GM21367 (cell line): Measurements from ENCODE around the gene ST8SIA1.

Source experiments
- ATAC-seq: cut with Tn5 transposase; IDR thresholded peaks from one replicate; pipeline ENCODE4 v1.9.1; 2021; ENCODE audit not compliant: unreplicated experiment

Gene ST8SIA1

DNA sequence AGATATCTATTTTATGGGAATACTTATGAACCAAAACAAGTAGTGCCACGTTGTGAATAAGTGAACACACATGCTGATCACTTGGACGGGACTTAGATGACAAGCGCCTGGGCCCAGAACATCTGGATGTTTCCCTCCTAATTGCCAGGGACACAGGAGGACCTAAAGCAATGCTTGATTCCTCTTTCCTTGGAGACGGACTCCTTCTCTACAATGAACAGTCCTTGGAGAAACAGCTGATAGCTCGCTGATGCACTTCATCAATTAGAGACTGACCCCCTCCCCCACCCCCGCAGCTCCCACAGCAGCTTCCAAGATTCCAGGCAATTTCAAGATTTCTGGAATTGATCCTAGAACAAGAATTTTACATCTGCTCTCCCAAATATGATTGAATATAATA is 86.4 kb downstream of the ST8SIA1 start:
- no peak for ATAC-seq

DNA sequence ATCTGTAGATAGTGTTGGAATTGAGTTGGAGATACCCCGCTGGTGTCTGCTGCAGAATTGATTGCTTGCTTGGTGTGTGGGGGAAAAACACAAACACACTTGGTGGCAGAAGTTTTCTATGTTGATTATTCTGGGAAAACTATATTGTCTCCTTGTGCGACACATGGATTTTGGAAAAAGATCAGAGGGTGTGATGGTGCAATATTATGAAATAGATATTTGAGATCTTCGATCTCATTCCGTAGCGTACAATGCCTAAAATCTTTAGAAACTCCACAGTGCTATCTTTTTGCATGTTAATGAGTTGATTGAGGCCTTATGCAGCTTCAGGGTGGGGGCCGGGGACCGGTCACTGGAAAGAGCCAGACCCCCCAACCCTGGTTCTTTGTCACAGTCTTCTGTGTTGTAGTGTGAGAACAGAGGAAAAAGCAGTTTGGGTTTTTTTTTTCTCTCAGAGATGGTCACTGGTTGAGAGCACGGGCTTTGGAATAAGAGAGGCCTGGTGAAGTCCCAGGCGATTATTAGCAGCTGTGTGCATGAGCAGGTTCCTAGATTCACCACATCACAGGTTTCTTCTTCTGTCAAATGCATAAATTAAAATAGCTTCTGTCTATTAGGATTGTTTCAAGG is 88.2 kb downstream of the ST8SIA1 start:
- no peak for ATAC-seq

DNA sequence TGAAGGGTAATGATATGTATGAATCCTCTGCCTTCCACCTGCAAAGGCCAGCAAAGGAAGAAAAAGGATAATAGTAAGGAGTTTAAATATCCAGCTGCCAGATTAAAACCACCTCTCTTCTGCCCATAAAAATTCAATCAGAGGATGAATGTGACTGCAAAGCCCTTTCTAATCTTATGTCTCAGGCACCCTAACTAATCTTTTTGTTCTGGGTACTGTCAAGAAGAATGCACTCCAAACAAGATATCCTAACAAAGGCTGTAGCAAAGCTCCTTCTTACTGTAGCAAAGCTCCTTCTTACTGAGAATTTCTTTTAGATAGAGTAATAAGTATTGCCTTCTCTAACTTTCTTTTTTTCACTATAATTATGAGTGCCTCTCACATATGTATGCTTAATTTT is 91.8 kb downstream of the ST8SIA1 start:
- ATAC-seq, result no peak

DNA sequence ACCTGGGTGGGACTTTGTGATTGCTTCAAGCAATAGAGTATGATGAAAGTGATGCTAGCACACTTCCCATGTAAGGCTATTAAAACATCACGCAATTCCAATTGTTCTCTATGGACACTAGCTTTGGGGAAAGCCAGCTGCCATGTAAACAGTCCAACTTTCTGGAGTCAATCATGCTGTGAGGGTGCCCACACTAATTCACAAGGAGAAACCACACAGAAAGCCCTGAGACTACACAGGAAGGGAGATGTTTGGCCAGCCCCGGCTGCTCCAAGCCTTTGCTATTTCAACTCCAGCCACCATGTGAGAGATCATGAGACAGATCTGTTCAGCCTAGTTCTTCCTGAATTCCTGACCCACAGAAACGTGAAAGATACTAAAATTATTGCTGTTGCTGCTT is 96.3 kb downstream of the ST8SIA1 start:
- no peak for ATAC-seq

DNA sequence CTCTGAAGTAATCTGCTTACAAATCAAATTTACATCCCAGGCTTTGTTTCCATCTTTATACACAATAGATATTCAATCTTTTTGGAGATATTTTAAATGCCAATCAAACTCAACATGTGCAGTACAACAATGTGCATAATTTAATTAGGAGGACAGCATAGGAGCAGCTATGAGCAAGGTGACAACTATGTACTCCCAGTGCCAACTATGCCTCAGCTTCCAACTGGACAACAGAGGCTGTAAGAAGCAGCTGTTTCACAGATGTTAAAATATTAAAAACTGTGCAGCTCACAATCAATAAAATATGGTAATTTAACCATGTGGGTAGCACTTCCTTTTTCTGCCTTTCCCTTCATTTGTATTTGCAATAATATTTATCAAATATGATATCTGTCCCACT is 99.9 kb downstream of the ST8SIA1 start:
- no peak for ATAC-seq

DNA sequence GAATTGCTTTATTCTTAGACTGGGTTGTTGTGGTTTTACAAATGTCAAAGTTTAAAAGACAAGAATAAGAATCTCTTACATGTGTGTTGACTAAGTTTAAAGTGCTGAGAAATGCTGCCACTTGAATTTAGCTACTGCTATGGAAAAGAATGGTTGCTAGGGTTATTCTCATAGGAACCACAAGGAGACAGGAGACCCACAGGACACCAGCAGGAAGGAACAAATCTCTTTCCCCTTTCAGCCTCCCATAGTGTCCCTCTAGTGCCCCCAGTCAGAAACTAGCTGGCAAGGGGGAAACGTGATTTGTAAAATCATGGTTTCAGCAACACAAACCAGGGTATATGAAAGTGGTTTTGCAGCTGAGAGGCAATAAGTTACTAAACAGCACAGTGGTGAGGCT is 102.7 kb downstream of the ST8SIA1 start:
- ATAC-seq, result no peak

DNA sequence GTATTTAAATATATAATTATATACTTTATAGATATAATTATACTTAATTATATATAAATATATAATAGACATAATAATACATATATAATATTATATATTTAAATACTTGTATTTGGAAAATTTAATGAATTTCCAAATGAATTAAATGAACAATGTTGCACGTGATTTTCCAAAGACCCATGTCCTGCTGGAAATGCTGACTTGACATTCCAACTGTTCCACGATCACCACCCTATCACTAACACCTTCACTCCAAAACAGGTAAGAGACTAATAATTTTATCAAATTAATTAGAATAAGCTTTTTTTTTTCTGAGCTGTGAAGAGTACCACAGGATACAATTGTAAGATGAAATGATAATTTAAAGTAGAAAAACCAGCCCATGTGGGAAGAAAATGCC is 103.4 kb downstream of the ST8SIA1 start:
- no peak for ATAC-seq

DNA sequence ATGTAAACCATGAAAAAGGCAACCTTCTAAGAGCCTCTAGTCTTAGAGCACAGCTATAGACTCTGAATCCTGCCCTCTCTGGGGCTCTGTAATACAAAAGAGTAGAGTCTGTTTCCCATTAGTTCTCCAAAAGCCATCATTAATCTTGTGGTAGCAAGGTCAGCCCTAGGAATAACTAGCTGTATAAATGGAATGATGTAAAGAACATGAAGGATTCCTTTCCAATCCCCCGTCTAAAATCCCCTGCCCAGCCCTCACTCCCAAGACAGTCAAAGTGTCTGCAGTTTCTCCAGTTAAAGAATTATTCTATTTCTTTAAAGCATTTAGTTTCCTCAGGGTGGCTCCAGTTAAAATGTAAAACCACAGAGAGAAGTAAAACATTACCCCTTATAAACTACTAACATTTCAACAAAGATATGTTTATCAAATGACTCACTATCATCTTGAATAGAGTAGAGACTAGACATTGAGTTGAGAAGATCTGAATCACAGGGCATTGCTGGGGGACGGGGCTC is 104.2 kb downstream of the ST8SIA1 start:
- ATAC-seq, result no peak

DNA sequence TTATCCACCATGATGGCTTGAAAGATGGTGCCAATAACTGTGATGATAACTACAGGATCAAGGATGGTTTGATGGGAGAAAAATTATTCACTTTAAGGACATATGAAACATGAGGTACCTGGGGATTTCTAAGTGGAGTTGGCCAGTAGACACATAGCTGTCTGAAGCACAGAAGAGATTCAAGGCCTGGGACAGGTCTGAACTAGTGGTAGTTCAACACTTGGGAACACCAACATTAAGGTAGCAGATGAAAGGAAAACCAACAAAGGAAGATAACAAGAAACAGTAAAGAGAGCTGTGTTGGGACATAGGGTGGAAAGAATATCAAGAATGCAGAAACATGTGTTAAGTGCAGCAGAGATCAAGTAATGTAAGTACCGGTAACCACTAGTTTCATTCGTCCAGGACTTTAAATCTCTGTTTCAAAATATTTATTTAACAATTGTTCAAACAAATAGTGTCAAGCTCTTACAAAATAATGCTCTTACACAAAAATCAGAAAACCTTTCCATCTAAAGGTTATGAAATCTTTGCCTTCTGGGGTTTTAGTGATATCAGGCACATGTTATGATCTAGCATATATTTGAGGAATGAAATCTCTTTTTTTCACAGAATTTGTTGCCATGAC is 104.7 kb downstream of the ST8SIA1 start:
- ATAC-seq, result no peak

DNA sequence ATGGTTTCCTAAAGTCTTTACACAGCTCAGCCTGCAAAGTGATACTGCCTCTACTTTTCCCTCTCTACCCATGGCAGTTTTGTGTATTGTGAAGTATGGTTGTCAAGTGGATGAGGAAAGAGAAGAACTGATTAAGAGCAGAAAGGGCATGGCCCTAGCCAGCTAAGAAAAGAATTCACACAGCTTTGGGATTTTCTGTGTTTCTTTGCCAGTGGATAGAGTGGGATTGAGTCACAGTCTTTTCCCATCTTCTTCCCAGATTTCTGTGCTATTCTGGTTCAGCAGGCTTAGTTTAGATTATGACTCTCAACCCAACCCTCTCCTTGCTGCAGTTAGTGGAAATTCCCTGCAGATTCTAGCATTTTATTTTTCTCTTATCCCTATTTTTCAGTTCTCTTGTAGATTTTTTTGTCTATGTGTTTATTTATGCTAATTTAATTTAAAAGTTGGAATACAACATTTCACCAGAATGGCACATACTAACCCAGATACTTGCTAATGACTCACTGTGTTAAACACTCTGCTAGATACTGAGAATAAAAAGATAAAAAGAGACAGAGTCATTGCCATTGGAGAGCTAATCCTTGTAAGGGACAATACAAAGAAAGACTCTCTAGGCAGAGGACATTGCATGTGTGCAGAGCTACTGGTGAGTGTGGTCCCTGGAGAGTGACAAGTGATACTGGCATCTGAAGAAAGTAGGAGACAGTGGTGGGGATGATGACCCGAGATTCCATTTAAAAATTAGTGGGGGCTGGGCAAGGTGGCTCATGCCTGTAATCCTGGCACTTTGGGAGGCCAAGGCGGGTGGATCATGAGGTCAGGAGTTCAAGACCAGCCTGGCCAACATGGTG is 106.3 kb downstream of the ST8SIA1 start:
- no peak for ATAC-seq

DNA sequence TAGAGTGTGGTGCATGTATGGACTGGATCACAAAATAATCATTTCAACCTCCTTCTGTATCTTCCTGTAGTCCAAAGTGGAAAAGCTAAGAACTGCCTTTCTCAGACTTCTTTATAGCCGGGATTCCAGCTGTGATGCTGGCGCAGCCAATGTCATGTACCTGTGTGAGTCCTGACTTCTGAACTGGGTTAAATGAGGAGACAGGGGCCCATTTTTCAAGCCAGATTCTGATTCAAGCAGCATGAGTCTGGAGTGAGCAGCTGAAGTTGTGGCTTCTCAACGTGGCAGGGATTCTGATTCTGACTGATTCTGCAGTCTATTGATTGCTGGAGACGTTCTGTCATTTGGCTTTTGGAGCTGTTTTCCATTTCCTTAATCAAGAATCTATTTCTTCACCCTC is 111.2 kb downstream of the ST8SIA1 start:
- ATAC-seq, result no peak

DNA sequence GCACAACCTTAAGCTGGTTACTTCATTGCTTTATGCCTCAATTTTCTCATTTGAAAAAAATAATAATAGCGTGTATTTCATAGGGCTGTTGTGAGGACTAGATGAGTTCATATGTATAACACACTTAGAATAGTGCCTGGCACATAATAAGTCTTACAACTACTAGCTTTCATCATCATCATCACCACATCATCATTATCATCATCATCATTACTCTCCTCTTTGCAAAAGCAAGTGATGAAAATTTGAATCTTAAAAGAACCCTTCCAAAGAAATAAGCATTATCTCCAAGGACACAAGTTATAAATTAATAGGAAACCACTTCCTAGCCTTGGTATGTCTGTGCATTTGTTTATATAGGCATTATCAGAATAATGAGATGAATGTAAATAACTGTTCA is 117.0 kb downstream of the ST8SIA1 start:
- ATAC-seq, result no peak

DNA sequence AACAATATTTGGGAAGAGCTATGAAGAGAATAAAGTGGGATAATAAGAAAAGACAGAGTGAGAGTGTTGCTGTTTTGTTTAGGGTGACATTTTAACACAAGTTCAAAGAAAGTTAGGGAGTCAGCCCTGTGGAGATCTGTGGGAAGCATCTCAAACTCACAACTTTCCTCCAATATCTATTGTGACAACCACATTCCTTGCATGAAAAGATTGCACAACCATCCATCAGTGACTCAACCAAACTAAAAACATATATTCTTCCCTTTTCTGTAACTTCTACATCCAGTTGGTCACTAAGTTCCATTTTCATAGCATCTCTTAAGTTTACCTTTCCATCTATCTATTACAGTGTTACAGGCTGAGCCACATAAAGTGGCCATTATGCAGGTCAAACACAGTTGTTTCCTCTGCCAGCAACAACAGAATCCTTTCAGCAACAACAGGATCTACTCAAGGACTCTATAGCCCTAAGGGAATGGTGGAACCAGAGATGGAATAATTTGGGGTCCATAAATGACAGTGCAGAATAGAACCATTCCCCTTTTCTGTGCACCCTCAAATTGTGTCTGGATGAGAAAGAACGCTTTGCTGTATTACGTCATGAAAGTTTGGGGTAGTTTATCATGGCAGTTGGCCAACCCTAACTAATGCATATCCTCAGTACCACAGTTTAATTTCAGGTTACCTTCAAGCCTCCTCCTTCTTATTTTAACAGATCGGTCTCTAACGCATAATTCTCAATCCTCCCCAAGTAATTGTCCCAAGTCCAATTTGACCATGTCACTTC is 118.8 kb downstream of the ST8SIA1 start:
- ATAC-seq, result no peak

DNA sequence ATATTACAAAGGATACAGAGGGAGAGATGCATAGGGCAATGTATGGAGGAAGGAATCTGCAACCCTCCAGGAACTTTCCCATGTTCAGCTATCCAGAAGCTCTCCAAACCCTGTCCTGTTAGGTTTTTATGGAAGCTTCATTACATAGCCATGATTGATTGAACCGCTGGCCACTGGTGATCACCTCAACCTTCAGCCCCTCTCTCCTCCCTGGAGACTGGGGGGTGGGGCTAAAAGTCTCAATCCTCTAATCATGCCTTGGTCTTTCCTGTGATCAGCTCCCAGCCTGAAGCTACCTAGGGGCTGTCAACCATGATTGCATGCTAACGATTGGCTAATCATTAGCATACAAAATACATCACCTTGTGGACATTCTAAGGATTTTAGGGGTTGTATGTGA is 123.4 kb downstream of the ST8SIA1 start:
- no peak for ATAC-seq

DNA sequence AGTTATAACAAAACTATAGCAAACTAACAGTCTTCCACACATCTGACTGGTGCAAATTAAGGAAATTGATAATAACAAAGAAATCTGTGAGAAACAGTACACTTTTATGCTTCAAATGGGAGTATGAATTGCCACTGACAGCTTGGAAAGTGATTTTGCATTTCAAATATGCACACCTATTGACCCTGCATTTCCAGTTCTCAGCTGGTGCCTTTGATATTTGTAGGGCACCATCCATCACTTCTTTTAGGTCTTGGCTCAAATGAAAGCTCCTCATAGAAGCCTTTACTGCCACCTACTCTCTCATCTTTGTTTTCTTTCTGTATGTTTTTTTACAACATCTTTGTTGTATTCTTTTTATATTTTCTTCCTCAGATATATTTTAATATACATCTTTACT is 125.1 kb downstream of the ST8SIA1 start:
- no peak for ATAC-seq

DNA sequence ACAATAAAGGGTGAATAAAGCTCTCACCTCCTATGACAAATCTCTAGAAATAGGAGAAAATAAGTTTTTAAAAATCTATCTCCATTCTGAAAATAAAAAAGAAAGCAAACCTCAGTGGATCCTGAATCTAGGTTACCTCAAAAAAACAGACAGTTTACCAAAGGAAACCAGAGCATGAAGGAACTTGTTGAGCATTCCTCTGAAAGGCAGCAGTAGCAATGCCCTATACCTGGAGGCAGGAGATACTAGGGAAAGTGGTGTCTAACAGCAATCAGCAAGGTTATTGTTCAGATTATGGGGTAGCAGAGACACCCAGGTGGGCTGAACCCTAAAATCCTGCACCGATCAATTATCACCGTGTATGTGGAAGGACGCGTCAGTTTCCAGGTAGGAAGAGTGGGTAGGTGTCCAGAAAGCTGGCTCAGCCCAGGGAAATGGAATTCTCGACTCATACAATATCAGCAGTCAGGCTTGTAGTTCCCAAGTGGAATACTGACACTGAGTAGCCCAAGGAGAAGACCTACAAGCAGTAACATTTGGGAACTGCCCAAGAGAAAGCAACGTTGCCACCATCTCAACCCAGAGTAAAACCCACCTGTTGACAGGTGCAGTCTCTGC is 128.3 kb downstream of the ST8SIA1 start:
- ATAC-seq, result no peak

DNA sequence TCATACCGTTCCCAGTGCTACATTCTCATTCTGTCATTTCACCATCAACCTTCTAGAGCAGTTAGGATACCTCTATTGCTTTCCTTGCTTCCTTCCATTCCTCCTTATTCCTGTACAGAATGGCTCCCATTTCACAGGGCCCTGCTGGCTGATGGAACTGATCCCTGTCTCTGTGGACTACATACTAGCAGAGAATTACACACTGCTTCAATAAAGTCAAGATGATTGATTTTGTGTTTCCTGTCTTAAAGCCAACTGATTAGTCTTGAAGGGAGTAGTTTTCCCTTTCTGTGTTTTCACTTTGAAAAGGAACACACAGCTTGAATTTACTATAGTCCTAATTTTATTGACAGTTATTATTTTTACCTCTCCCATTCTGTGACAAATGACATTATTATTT is 130.1 kb downstream of the ST8SIA1 start:
- ATAC-seq, result no peak

DNA sequence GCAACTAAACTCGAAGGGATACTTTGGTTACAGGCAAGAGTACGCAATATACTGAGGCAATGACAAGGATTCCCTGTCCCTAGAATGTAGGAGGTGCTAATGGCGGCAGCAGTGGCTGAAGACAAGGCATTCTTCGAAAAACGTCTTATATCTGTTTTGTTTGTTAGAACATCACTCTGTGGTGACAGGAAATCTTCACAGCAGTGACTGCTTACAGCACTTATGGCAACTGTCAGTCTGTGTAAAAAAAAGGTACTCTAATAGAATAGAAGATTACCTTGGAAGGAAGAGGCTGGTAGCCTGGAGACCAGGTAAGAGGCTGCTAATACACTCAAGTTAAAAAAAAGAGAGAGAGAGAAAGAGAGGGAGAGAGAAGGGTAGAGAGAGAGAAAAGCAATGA is 131.7 kb downstream of the ST8SIA1 start:
- ATAC-seq, result no peak

DNA sequence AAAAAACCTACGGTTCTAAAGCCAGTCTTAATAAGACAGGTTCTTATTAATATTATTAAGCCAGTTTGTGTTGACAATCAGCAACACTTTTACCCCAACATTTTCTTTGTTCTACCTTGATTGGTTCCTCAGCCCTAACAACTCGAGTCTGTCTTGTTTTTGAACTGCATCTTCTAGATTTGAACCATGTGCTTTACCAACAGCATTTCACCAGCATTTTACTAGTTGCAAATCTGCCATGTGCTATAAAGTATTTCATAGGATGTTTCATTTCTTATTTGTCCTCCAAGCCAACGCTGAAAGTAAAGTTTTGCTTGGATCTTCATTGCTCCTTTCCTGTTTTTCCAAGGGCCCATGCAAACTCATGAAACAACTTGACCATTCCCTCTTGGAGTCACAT is 133.4 kb downstream of the ST8SIA1 start:
- ATAC-seq, result no peak

DNA sequence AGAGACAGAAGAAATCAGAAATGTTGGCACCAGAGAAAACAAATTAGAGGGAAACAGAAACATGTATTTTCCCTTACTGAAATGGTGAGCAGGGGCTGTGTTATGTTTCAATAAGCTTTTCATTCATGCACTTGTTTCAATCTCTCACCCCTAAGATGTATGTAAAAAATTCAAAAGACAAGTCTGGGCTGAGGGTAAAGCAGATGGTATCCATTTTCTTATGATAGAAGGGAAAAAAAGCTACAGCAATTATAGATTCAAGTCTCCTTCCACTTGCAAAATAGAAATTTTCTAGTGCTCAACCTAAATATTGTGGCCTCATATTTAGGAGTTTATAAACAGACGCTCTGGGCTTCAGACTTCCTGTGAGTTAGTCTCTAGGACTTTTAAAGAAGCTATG is 138.3 kb downstream of the ST8SIA1 start:
- ATAC-seq, result no peak

DNA sequence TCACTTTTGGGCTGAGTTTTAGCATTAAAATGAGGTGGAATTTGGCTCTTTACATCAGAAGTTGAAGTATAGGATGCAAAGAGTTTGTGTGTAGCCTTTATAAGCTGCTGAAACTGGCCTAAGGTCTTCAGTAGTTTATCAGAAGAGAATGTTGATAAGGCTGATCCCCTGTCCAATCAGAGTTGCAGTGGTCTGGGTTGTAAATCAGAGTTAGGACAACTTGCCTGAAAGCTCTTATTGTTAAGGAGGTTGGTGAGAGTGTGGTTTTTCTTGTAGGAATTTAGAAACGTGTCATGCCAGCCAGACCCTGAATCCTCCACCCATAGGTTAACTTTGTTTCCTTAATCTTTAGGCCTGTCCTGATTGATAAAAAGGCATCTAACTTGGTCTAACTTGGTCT is 143.5 kb downstream of the ST8SIA1 start:
- ATAC-seq, result no peak
